Lower lobe of right lung (tissue), 2 donors: ENCODE results near the gene SSR3. TPM values are rescaled to one million over a fixed set of nuclear protein-coding genes. Genes with fewer than 3 reads are reported as not detected.

Experiments
- ATAC-seq, 2 donors: fragments of 200-7000 bp; cut with Tn5 transposase; one replicate each; pipeline ENCODE4 v1.9.1; 2020 to 2022; ENCODE audit warnings: mild to moderate bottlenecking in 2 of 2, moderate library complexity in 2 of 2
- DNase-seq: peaks from one replicate; pipeline ENCODE4 v3.0.0-alpha.2; 2020
- H3K27ac ChIP-seq: fragments of 200-600 bp; one replicate; pipeline ENCODE4 v1.8.0; 2022
- H3K27me3 ChIP-seq: fragments of 200-600 bp; one replicate; pipeline ENCODE4 v1.8.0; 2022; ENCODE audit warnings: low read depth
- H3K36me3 ChIP-seq: fragments of 200-600 bp; one replicate; pipeline ENCODE4 v1.8.0; 2022; ENCODE audit warnings: mild to moderate bottlenecking
- H3K4me1 ChIP-seq: fragments of 200-600 bp; one replicate; pipeline ENCODE4 v1.8.0; 2022
- H3K4me3 ChIP-seq: fragments of 200-600 bp; one replicate; pipeline ENCODE4 v1.8.0; 2022; ENCODE audit warnings: mild to moderate bottlenecking
- H3K9me3 ChIP-seq: fragments of 200-600 bp; one replicate; pipeline ENCODE4 v1.8.0; 2022
- intact Hi-C: fragments of 100-400 bp; cut with DNase I; formaldehyde crosslinking; loops from one replicate; pipeline ENCODE4 v1.11.0; 2022
- total RNA-seq: library from RNA; stranded (reverse); fragmentation: NEBNext Ultra II Directional; extraction: Animal tissue kit (Norgen Biotek cat#: 25700); gene quantifications from one replicate; pipeline ENCODE4 v1.2.1, GENCODE V29; 2021
- TF ChIP-seq, protein P1 (sequence below): fragments of 200-600 bp; IDR thresholded peaks from one replicate; pipeline ENCODE4 v1.8.0; 2022; ENCODE audit warnings: antibody characterized with exemption, mild to moderate bottlenecking
- donor health status: DM: no; HTN: yes; CAD: no; lungs with severe emphysema.

SSR3 gene
- total RNA-seq, 1 donor from 2014 or later = 158 TPM

DNA sequence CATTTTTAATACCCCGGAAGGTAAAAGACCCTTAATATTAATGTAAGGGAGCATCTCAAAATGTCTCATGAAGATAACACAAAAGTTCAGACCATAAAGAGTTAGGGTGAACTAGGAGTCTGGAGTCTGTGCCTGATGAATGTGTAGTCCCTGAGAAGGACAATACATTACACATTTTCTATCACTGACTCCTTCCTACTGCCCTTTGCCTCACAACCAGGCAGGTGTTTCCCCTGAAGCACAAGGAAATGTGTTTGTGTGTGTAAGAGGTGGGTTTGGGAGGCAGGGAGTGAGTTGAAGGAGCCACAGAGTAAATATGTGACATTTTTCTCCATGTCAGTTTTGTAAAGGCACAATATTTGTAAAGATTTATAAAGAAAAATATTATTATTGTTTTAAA is 59.1 kb downstream of the SSR3 start:
- no peak for DNase-seq
- H3K36me3 ChIP-seq = no peaks in the 10 kb centered on the region
- no peaks in the 10 kb centered on the region for H3K4me1 ChIP-seq
- ATAC-seq = no peak
- H3K27me3 ChIP-seq = no peaks in the 10 kb centered on the region
- TF ChIP-seq, protein P1, sequence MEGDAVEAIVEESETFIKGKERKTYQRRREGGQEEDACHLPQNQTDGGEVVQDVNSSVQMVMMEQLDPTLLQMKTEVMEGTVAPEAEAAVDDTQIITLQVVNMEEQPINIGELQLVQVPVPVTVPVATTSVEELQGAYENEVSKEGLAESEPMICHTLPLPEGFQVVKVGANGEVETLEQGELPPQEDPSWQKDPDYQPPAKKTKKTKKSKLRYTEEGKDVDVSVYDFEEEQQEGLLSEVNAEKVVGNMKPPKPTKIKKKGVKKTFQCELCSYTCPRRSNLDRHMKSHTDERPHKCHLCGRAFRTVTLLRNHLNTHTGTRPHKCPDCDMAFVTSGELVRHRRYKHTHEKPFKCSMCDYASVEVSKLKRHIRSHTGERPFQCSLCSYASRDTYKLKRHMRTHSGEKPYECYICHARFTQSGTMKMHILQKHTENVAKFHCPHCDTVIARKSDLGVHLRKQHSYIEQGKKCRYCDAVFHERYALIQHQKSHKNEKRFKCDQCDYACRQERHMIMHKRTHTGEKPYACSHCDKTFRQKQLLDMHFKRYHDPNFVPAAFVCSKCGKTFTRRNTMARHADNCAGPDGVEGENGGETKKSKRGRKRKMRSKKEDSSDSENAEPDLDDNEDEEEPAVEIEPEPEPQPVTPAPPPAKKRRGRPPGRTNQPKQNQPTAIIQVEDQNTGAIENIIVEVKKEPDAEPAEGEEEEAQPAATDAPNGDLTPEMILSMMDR = no peak
- no peak overlapping the region for H3K27ac ChIP-seq
- intact Hi-C loops = no loop called here
- peaks cover 7% of the 10 kb centered on the region for H3K9me3 ChIP-seq
- no peak overlapping the region for H3K4me3 ChIP-seq

DNA sequence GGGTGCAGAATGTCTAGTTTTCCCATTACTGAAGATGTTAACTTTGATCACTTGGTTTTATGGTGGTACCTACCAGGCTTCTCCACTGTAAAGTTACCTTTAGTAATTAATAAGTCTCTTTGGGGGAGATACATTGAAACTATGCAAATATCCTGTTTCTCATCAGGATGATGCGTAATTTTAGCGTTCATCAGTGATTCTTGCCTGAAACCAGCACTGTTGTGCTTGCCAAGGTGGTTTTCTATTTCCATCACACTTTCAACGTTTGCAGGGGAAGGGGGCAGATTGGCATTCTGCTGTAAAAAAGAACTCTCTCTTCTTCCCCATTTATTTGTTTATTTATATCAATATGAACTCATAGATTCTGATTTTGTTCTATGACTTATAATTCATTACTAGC is 61.0 kb downstream of the SSR3 start:
- no peak overlapping the region for H3K27ac ChIP-seq
- no peaks in the 10 kb centered on the region for H3K4me1 ChIP-seq
- no peak for ATAC-seq
- H3K36me3 ChIP-seq = no peaks in the 10 kb centered on the region
- TF ChIP-seq, protein P1 = no peak
- no peaks in the 10 kb centered on the region for H3K27me3 ChIP-seq
- peaks cover 7% of the 10 kb centered on the region for H3K9me3 ChIP-seq
- DNase-seq = no peak
- no peak overlapping the region for H3K4me3 ChIP-seq
- intact Hi-C loops = no loop called here

DNA sequence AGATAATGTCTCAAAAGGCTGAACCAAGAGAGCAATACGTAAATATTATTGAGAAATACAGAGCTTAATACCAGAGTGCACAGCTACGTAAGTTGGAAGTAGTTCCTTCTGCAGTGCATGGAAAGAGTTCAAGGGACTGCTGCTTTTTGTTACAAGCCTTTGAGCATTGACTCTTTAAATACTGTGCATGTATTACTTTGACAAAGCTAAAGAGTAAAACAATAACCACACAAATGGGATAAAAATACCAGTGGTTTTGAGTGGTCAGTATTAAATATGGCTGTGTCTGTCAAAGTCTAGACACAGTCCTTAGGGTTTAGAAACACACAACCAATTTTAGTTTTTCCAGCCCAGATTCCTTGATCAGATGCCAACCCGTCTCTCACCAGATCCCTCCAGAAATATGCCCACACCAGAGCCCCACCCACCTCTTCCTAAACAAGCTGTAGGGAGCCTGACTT is 62.1 kb downstream of the SSR3 start:
- DNase-seq (no peak), ATAC-seq (no peak)
- intact Hi-C loops = no loop called here

DNA sequence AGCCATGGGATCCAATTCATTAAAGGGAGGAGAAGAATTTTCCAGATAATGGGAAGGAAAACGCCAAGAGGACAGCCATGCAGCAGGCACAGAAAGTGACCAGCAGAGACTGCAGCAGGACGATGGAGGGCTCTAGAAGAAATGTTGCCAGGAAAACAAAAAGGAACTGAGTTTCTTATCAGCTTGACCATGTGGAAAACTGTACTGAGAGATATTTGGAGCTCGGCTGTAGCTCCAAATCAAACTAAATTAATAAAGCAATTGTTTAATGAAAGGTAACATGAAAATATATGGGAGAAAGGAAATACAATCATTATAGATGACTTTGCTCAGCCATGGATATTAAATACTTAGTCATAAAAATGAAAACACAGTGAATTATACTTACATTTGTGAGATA is 63.7 kb downstream of the SSR3 start:
- no peak overlapping the region for H3K4me3 ChIP-seq
- H3K9me3 ChIP-seq = no peaks in the 10 kb centered on the region
- no peaks in the 10 kb centered on the region for H3K4me1 ChIP-seq
- no peak overlapping the region for H3K27ac ChIP-seq
- no peaks in the 10 kb centered on the region for H3K36me3 ChIP-seq
- intact Hi-C loops = no loop called here
- no peaks in the 10 kb centered on the region for H3K27me3 ChIP-seq
- no peak for ATAC-seq
- TF ChIP-seq, protein P1 = no peak
- no peak for DNase-seq

More for the DNA sequence above, 62.1 kb downstream of the SSR3 start:
- Histone ChIP-seq H3K4me3 (no peak overlapping the region), H3K9me3 (no peaks in the 10 kb centered on the region), H3K36me3 (no peaks in the 10 kb centered on the region), H3K27ac (no peak overlapping the region), H3K4me1 (no peaks in the 10 kb centered on the region), H3K27me3 (no peaks in the 10 kb centered on the region)
- TF ChIP-seq, protein P1 = no peak

Other genes with a start within 250 kb of the SSR3 start
- gene TIPARP, start 119.5 kb upstream of the SSR3 start, total RNA-seq = 58.0 TPM